Adrenal gland (tissue), 5 donors: ENCODE results near the gene VWA3A.

ENCODE experiments used
- POLR2A ChIP-seq, 2 donors: fragments of 450-650 bp; IDR thresholded peaks; one replicate each; pipeline ENCODE4 v1.6.1; 2017; ENCODE audit warnings: antibody characterized with exemption in 2 of 2, mild to moderate bottlenecking in 2 of 2, moderate library complexity in 1 of 2
- TF ChIP-seq, protein P1 (sequence below), 6 experiments: fragments of 450-650 bp in 4 of 6; fragments of 200-600 bp in 2 of 6; sonication (generic) in 1 of 6; IDR thresholded peaks; 1 replicate in 5 of 6; 2 replicates in 1 of 6; pipeline versions ENCODE4 v1.5.1 to v1.8.0; 2016 to 2021; ENCODE audit warnings: antibody characterized with exemption in 6 of 6, mild to moderate bottlenecking in 2 of 6, moderate library complexity in 1 of 6
- donor health status: DM: no; HTN: no; CAD: no.

DNA sequence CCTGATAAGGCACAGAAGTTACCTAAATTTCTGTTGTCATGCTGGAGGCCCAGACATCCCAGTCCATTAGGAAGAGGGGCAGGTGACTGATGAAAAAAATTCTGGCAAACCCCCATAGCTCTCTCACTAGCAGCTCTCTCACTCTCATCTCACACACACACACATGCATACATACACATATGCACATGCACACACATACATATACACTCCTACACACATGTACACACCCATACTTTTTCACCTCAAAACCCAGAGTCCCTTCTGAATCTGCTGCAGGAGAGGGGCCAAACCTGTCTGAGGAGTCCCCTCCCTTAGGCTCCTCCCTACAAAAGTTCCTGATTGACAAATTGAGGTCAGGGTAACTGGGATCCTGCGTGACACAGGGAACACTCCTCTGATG, 47.4 kb downstream of the VWA3A start:
- TF ChIP-seq, protein P1, sequence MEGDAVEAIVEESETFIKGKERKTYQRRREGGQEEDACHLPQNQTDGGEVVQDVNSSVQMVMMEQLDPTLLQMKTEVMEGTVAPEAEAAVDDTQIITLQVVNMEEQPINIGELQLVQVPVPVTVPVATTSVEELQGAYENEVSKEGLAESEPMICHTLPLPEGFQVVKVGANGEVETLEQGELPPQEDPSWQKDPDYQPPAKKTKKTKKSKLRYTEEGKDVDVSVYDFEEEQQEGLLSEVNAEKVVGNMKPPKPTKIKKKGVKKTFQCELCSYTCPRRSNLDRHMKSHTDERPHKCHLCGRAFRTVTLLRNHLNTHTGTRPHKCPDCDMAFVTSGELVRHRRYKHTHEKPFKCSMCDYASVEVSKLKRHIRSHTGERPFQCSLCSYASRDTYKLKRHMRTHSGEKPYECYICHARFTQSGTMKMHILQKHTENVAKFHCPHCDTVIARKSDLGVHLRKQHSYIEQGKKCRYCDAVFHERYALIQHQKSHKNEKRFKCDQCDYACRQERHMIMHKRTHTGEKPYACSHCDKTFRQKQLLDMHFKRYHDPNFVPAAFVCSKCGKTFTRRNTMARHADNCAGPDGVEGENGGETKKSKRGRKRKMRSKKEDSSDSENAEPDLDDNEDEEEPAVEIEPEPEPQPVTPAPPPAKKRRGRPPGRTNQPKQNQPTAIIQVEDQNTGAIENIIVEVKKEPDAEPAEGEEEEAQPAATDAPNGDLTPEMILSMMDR (IDR thresholded peaks at IDR 0.05) = no peak
- TF ChIP-seq POLR2A (IDR thresholded peaks at IDR 0.05) = no peak
